H1 (cell line): ENCODE results near the gene FNDC5. TPM values are rescaled to one million over a fixed set of nuclear protein-coding genes. Genes with fewer than 3 reads are reported as not detected.

Source experiments
- CTCF ChIP-seq, 3 experiments: IDR thresholded peaks; 1 replicate in 2 of 3; 2 replicates in 1 of 3; pipeline versions ENCODE4 v1.5.1 to v1.6.1; 2011; ENCODE audit warnings: low read length in 3 of 3, mild to moderate bottlenecking in 3 of 3, inconsistent platforms in 2 of 3, low read depth in 1 of 3, moderate library complexity in 1 of 3; ENCODE audit not compliant: insufficient read depth in 1 of 3; ENCODE audit errors: control extremely low read depth in 1 of 3
- E2F6 ChIP-seq: IDR thresholded peaks from 2 replicates; pipeline ENCODE4 v1.6.1; 2012; ENCODE audit warnings: inconsistent platforms
- KDM4A ChIP-seq: IDR thresholded peaks from one replicate; pipeline ENCODE4 v1.7.1; 2012; ENCODE audit warnings: low read depth, mild to moderate bottlenecking, moderate library complexity, low read length, inconsistent platforms; ENCODE audit not compliant: severe bottlenecking
- POU5F1 ChIP-seq: IDR thresholded peaks from 2 replicates; pipeline ENCODE4 v1.6.1; 2011; ENCODE audit warnings: low read depth, mild to moderate bottlenecking, low read length, moderate library complexity
- TBP ChIP-seq: IDR thresholded peaks from 2 replicates; pipeline ENCODE4 v1.6.1; 2011; ENCODE audit warnings: low read depth, low read length, improper control_type of control experiment
- polyA plus RNA-seq, 7 experiments: library from polyadenylated mRNA; depleted of rRNA in 3 of 7; stranded (reverse) in 5 of 7; unstranded in 2 of 7; fragments of >200 nt in 5 of 7; fragments of 200-250 nt in 2 of 7; gene quantifications; 1 replicate in 5 of 7; 2 replicates in 1 of 7; 4 replicates in 1 of 7; pipeline versions ENCODE4 v1.2.1 to v1.2.3, GENCODE V29; 2011 to 2013; ENCODE audit warnings: missing spikeins in 2 of 7, mixed read lengths in 2 of 7
- total RNA-seq: library from RNA; stranded (reverse); fragmentation: NEBNext Ultra II Directional; extraction: Animal tissue kit (Norgen Biotek cat#: 25700); gene quantifications from 2 replicates; pipeline ENCODE4 v1.2.1, GENCODE V29; 2021

Gene FNDC5
- total and polyA plus RNA-seq, 2 of the 8 experiments (the other 6 are each of a cell fraction or from before 2014, with no cell fraction given): 1.8 to 2.0 TPM

- TF ChIP-seq CTCF (IDR thresholded peaks at IDR 0.05; ENCODE audit: control extremely low read depth in 1 of 3, insufficient read depth in 1 of 3, low read depth in 1 of 3, low read length in 3 of 3) (no peak), KDM4A (no peak), E2F6 (no peak), TBP (no peak), POU5F1 (no peak)
Measured at GRCh38 chr1:32878637-32879041, 7.9 kb upstream of the FNDC5 start (continued).
